UCSD-AML1 (cell line): ENCODE results near the gene C2orf74.
"Not testable (repeated sequence)": the region's sequence is repeated elsewhere in the genome, so short reads cannot be mapped to it uniquely, and the experiment has no call there.

ENCODE experiments used
- DNase-seq: peaks from one replicate; lab custom pipeline; 2025; ENCODE audit not compliant: unreplicated experiment; lab: John Stamatoyannopoulos, UW

C2orf74 gene

DNA sequence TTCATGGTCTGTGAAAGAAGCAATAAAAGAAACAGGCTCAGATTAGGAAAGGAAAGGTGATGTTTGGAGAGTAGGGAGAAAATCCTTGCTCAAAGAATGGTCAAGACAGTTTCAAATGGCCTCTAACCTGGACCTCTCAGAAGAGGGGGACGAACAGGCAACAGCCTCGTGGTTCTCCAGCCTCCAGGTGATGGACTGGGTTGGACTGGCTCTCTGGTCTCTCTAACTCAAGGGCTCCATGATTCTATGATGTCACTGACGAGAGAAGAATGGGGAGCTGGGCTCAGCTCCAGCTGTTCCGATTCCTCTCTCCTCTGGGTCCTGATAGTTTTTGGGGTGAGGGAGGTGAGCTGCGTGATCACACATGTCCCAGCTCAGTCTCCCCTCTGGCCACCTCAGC lies at the start of gene C2orf74:
Gene C2orf74 (plus strand): TSS at position 301 of the 400 bp plus-strand sequence. CDS start 327 bp downstream, outside the sequence.
- no peak for DNase-seq

DNA sequence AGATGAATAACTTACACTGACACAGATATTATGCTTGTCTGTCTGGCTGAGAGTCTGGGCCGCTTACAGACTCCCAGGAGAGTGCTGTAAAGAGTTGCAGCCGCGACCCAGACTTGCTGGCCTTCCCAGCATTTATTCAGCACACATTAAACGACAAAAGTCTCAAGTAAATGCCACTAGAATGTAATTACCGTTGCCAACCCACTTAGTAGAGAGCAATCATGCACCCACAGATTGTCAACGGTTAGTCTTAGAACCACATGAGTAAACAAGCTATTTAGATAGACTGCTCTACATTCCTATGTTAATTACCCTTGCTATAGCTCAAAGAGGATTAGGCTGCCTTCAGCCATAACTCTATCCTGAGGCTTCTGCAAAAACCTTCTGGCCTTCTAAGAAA lies 47.8 kb upstream of the C2orf74 start:
- DNase-seq: no peak

DNA sequence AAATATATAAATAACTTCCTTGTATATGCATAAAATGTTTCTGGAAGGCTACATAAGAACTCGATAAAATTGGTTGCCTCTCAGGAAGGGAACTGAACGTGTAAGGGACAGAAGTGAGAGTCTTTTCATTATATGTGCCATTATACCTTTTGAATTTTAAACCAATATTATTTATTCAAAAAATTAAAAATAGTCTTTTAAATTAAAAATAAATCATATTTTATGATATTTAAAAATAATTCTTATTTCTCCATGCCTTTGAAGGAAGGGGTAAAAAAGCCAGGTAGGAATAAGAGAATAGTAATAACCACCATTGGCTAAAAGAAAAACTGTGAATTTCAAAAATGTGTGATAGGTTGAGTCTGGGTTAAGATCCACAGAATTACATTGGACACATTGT lies 45.7 kb upstream of the C2orf74 start:
- DNase-seq: no peak

DNA sequence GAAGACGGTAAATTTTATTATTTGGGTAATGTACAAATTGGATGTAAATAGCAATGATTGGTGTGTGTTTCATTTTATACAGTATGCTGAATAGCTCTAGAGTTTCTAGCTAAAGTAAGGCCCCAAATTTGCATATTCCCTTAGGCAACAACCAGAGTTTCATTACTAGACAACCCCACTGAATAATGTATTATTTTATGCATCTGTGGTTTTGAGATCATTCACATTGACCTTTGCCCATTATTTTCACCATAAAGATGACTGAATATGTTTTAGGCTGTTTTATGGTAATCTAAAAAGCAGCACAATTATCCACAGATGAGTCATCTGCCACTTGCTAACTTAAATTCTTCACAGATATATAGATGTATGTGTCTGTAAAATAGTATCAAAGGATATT lies 44.5 kb upstream of the C2orf74 start:
- no peak for DNase-seq

DNA sequence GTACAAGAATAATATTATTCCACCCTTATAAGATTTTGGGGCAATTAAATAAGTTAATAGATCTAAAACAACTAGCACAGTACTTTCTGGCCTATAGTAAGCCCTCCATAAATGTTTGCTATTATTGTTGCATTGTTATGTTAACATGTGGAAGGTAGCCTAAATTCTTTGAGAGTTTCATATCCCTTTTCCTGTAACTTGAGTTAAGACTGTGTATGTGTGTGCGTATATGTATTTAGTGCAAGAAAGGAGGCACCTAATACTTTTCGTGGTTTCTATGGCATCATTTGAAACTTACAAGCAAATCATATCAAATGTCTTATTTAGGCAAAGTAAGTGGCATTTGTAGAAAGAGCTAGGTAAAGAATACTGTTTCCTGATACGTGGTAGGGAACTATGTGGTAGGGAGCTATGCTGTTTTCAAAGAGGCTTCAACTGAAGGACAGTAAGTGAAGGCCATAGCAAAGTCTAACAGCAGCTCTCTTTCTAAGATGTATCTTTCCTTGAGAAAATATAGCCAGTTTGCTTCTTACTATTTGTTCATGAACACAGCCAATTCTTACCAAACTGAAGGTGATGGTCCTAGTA lies 36.8 kb upstream of the C2orf74 start:
- DNase-seq: no peak

DNA sequence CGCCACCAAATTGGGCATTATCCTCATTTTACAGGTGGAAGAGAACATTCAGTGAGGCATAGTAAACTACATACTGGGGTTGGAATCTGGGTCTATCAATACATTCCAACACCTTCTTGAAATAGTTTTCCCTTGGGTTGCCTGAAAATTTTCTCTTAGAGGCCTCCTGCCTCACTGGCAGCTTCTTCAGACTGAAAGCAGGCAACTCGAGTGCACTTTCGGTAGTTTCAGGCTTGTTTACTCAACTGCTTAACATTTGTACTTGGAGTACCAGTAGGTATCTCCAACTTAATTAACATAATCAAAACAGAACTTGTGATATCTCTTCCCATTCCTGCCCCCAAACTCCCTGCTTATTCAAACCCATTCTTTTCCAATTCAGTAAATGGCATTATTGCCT lies 36.2 kb upstream of the C2orf74 start:
- no peak for DNase-seq

- DNase-seq: not testable (repeated sequence)
These were observed 33.9 kb upstream of the C2orf74 start for GRCh38 chr2:61128122-61128521.

DNA sequence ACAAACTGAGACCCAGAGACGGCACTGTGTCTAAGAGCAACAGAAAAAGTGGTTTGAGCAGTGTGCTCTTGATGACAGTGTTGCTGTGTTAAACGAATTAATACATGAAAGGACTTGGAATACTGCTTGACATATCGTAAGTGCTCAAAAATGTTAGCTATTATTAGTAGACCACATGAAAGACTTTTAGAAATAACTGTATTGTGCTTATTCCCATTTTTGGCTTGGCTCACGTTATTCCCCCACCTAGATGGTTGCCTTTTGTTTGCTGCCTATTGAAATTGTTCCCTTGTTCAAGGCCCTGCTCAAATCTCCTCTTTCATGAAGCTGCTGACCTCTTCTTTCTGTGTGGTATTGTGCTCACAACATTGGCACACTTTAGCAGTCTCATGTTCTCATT lies 27.8 kb upstream of the C2orf74 start:
- no peak for DNase-seq

GRCh38 chr2:61135510-61135909 lies 26.5 kb upstream of the C2orf74 start:
- DNase-seq: no peak

DNA sequence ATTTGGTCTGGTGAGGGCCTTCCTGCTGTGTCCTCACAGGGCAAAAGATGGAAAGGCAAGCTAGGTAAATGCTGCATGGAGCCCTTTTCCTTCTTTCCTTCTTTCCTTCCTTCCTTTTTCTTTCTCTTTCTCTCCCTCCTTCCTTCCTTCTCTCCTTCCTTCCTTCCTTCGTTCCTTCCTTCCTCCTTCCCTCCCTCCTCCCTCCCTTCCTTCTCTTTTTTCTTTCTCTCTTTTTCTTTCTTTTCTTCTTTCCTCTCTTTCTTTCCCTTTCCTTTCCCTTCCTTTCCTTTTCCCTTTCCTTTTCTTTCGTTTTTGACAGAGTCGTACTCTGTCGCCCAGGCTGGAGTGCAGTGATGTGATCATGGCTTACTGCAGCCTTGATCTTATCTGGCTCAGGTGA lies 23.1 kb upstream of the C2orf74 start:
- no peak for DNase-seq

- no peak for DNase-seq
These were observed 20.8 kb upstream of the C2orf74 start for GRCh38 chr2:61141151-61141550.

GRCh38 chr2:61144697-61145268 lies 17.2 kb upstream of the C2orf74 start:
- DNase-seq: peak; percentile 96

- no peak for DNase-seq
These were observed 16.0 kb upstream of the C2orf74 start for GRCh38 chr2:61145990-61146389.

- not testable (repeated sequence) for DNase-seq
These were observed 13.9 kb upstream of the C2orf74 start for GRCh38 chr2:61148091-61148490.

DNA sequence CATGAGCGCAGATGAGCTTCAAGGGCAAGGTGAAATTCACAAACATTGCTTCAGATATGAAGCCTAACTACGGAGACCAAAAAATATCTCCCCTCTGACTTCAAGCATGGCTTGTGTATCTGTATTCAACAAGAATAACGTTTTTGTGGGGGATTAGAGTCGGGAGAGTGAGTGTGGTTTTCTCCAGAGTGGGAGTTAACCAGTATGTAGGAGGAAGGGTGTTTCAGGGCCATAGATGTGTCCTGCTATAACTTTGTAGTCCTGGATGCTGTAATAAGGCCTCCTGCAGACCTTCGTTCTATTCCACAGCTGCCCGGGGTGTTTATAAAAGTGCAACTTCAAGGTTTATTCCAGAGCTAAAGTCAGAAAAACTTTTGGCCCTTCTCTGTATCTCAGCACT lies 12.9 kb upstream of the C2orf74 start:
- DNase-seq: no peak

DNA sequence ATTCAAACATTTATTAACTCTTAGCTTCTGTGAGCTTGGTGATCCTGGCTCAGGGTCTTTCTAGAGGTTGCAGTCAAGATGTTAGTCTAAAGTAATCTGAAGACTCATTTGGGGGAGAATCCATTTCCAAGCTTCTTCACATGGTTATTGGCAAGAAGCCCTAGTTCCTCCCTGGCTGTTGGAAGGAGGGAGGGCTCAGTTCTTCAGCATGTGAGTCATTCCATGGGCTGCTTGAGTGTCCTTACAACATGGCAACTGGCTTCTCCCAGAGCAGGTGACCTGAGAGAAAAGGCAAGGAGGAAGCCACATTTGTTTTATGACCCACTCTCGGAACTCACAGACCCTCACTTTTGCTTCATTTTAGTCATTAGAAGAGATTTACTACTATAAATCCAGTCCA lies 10.6 kb upstream of the C2orf74 start:
- DNase-seq: no peak

DNA sequence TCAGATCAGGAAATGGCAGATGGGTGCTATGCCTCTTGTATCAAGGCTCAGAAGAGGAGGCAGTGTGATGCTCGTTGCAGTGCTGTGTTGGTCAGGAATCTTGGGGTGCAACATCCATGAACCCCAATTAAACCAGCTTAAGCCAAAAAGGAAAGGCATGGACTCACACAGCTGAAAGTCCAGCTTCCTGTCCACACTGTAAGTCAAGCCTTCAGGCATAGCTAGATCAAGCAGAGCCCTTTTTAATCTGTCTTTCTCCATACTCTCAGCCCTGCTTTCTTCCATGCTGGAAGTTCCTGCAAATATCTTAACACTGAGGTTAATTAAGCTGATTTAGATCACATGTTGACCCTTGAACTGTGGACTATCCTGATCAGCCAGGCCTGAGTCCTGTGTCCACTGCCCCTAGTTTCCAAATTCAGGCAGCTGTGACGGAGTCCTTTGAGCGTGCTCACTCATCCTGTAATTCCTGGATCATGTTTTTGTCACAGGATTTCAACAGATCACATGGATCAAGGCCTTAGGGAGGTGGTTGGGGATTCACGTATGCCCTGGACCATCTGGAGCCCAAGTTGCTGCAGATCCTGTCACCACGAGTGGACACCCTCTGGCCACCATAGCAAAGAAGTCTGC lies 4.5 kb upstream of the C2orf74 start:
- DNase-seq: no peak

- no peak for DNase-seq
These were observed 3.5 kb upstream of the C2orf74 start for GRCh38 chr2:61158356-61158955.

- no peak for DNase-seq
These were observed 733 bp downstream of the C2orf74 start for GRCh38 chr2:61162721-61163120.

DNA sequence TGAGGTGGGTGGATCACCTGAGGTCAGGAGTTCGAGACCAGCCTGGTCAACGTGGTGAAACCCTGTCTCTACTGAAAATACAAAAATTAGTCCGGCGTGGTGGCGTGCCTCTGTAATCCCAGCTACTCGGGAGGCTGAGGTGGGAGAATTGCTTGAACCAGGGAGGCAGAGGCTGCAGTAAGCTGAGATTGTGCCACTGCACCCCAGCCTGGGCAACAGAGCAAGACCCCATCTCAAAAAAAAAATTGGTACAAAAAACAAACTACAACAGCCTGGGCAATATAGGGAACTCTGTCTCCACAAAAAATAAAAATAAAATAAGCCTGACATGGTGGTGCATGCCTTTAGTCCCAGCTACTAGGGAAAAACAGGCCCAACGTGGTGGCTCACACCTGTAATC lies 3.1 kb downstream of the C2orf74 start:
- not testable (repeated sequence) for DNase-seq

- DNase-seq: no peak
These were observed 4.0 kb downstream of the C2orf74 start for GRCh38 chr2:61165946-61166345.

DNA sequence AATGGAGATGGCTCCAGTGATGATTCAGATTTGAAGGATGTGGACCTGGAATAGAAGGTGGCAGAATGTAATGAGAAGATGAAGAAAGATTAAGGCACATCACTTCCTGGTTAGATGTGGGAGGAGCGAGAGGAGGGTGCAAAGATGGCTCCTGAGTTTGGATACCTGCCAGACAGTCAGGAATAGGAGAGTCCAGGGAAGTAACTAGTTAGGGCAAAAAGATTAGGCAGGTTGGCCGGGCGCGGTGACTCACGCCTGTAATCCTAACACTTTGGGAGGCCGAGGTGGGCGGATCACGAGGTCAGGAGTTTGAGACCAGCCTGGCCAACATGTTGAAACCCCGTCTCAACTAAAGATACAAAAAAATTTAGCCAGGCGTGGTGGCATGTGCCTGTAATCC lies 5.6 kb downstream of the C2orf74 start:
- DNase-seq: no peak
